ENCODE measurements around the gene VAV3. TPM values are rescaled to one million over a fixed set of nuclear protein-coding genes. Genes with fewer than 3 reads are reported as not detected.

VAV3 gene
- polyA plus RNA-seq, 3 donors, result 5.4 to 9.2 (median 9.0) TPM

GRCh38 chr1:107572674-107573211, 392.2 kb downstream of the VAV3 start:
- H3K4me1 Mint-ChIP-seq, result no peaks in the 10 kb centered on the region
- TF ChIP-seq CTCF (IDR thresholded peaks at IDR 0.05), result no peak
- H3K27ac ChIP-seq (ENCODE audit: low read depth in 1 of 2, low read length in 2 of 2), result no peak overlapping the region
- intact Hi-C loops (cut with micrococcal nuclease), result no loop called here
- no peaks in the 10 kb centered on the region for H3K27me3 ChIP-seq (ENCODE audit: control insufficient read depth in 2 of 2, insufficient read depth in 2 of 2, low read length in 2 of 2)
- H3K9me3 Mint-ChIP-seq, result peaks cover 0 to 6% (median 3%) of the 10 kb centered on the region in 7 donors
- H3K4me3 Mint-ChIP-seq, result no peak overlapping the region
- H3K27me3 Mint-ChIP-seq (ENCODE audit: low read depth in 3 of 3), result peaks cover 0 to 2% (median 0%) of the 10 kb centered on the region in 3 donors
- no peak overlapping the region for H2AFZ ChIP-seq (ENCODE audit: insufficient read depth, low read depth, low read length, poor library complexity, severe bottlenecking)
- no peak for DNase-seq
- H3K9ac ChIP-seq (ENCODE audit: insufficient read depth, low read length, poor library complexity, severe bottlenecking), result no peak overlapping the region
- no peak overlapping the region for H3K4me2 ChIP-seq (replicated peaks; ENCODE audit: extremely low read depth, low read length, poor library complexity, severe bottlenecking)
- peak overlapping the region in 2 of 7 donors; percentile 10 to 51 for H3K27ac Mint-ChIP-seq
- no peak overlapping the region for H3K4me3 ChIP-seq (replicated peaks in 1 of 3; ENCODE audit: low read depth in 2 of 3, low read length in 3 of 3)
- H3K79me2 ChIP-seq (ENCODE audit: insufficient read depth, low read length), result no peaks in the 10 kb centered on the region
- no peaks in the 10 kb centered on the region for H3K4me1 ChIP-seq (ENCODE audit: control insufficient read depth in 1 of 2, insufficient read depth in 2 of 2, low read length in 2 of 2)
- no peaks in the 10 kb centered on the region for H4K20me1 ChIP-seq (ENCODE audit: insufficient read depth, low read length)
- H3K9me3 ChIP-seq (replicated peaks in 1 of 2; ENCODE audit: control insufficient read depth in 1 of 2, insufficient read depth in 1 of 2, low read length in 2 of 2), result peaks cover 0 to 6% of the 10 kb centered on the region in 2 donors
- 100% methylated on average over 2 of the region's 3 CpGs for WGBS (ENCODE audit: insufficient coverage)
- H3K36me3 Mint-ChIP-seq, result peaks cover 38 to 41% of the 10 kb centered on the region in 2 donors
- peaks cover 10 to 52% of the 10 kb centered on the region in 2 donors for H3K36me3 ChIP-seq (replicated peaks in 1 of 2; ENCODE audit: control insufficient read depth in 1 of 2, insufficient read depth in 2 of 2, low read length in 2 of 2)

- WGBS (ENCODE audit: insufficient coverage), result 100% methylated on average over 13 of the region's 15 CpGs
- Histone ChIP-seq H3K4me3 (replicated peaks in 1 of 3; ENCODE audit: low read depth in 2 of 3, low read length in 3 of 3) (no peak overlapping the region), H4K20me1 (ENCODE audit: insufficient read depth, low read length) (no peaks in the 10 kb centered on the region), H3K4me2 (replicated peaks; ENCODE audit: extremely low read depth, low read length, poor library complexity, severe bottlenecking) (no peak overlapping the region), H2AFZ (ENCODE audit: insufficient read depth, low read depth, low read length, poor library complexity, severe bottlenecking) (no peak overlapping the region), H3K36me3 (replicated peaks in 1 of 2; ENCODE audit: control insufficient read depth in 1 of 2, insufficient read depth in 2 of 2, low read length in 2 of 2) (peaks cover 10 to 45% of the 10 kb centered on the region in 2 donors), H3K27ac (ENCODE audit: low read depth in 1 of 2, low read length in 2 of 2) (no peak overlapping the region), H3K9me3 (replicated peaks in 1 of 2; ENCODE audit: control insufficient read depth in 1 of 2, insufficient read depth in 1 of 2, low read length in 2 of 2) (peaks cover 0 to 6% of the 10 kb centered on the region in 2 donors), H3K79me2 (ENCODE audit: insufficient read depth, low read length) (no peaks in the 10 kb centered on the region), H3K27me3 (ENCODE audit: control insufficient read depth in 2 of 2, insufficient read depth in 2 of 2, low read length in 2 of 2) (no peaks in the 10 kb centered on the region), H3K9ac (ENCODE audit: insufficient read depth, low read length, poor library complexity, severe bottlenecking) (no peak overlapping the region), H3K4me1 (ENCODE audit: control insufficient read depth in 1 of 2, insufficient read depth in 2 of 2, low read length in 2 of 2) (no peaks in the 10 kb centered on the region)
- TF ChIP-seq CTCF (IDR thresholded peaks at IDR 0.05), result no peak
- H3K27me3 Mint-ChIP-seq (ENCODE audit: low read depth in 3 of 3), result peaks cover 0 to 2% (median 0%) of the 10 kb centered on the region in 3 donors
- no peak overlapping the region for H3K27ac Mint-ChIP-seq
- H3K9me3 Mint-ChIP-seq, result peaks cover 0 to 6% (median 3%) of the 10 kb centered on the region in 7 donors
- H3K4me1 Mint-ChIP-seq, result no peaks in the 10 kb centered on the region
- no peak for DNase-seq
- intact Hi-C loops (cut with micrococcal nuclease), result no loop called here
- no peak overlapping the region for H3K4me3 Mint-ChIP-seq
- peaks cover 38% of the 10 kb centered on the region in 2 donors for H3K36me3 Mint-ChIP-seq
Measured at GRCh38 chr1:107570768-107571167, 394.2 kb downstream of the VAV3 start.

All from CD14-positive monocyte (primary cell).